ENCODE results near the gene RBM19. TPM values are rescaled to one million over a fixed set of nuclear protein-coding genes. Genes with fewer than 3 reads are reported as not detected.

Gene RBM19
- total and polyA plus RNA-seq, 2 donors (not counting 3 experiments of a cell fraction or from before 2014, with no cell fraction given): 13.2 to 34.4 TPM

DNA sequence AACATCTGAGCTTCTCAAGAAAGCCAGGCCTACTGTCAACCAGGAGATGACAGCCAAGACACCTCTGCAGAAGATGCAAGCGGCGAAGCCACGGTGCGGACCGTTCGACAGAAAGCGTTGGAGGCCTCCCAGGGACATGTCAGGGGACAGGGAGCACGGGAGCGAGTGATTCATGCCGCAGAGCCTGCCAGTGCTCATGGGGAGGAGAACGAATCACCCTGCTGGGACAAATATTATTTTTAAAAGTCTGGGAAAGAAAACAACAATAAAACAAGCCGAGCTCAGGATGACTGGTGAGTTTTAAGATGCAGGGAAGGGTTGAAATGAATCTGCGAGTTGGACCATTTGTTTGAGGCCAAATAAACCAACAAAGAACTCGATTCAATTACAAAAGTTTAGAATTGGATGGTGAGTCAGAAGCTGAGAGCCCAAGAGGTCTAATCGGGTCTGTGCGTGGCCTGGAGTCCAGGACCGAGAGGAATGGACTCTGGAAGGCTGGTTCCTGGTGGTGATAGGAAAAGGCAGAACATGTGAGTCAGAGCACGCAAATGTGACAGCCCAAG, 91.0 kb downstream of the RBM19 start:
- DNase-seq (ENCODE audit: low read depth, low spot score) (no peak), FAIRE-seq (no peak)
- Histone ChIP-seq H3K27me3 (ENCODE audit: control insufficient read depth in 2 of 2, insufficient read depth in 2 of 2, low read length in 2 of 2) (no peaks in the 10 kb centered on the region), H2AFZ (ENCODE audit: low read depth, low read length) (no peak overlapping the region), H3K9me1 (replicated peaks; ENCODE audit: control insufficient read depth, extremely low read depth, insufficient read depth, low read length) (no peaks in the 10 kb centered on the region), H3K4me3 (replicated peaks in 1 of 3; ENCODE audit: insufficient read depth in 1 of 3, low read depth in 1 of 3, low read length in 3 of 3) (no peak overlapping the region), H3K79me2 (ENCODE audit: control insufficient read depth, insufficient read depth, low read length) (no peaks in the 10 kb centered on the region), H4K20me1 (replicated peaks; ENCODE audit: control insufficient read depth, extremely low read depth, insufficient read depth, low read length) (no peaks in the 10 kb centered on the region), H3K4me2 (ENCODE audit: insufficient read depth, low read length) (no peak overlapping the region), H3K4me1 (ENCODE audit: control insufficient read depth, extremely low read depth, insufficient read depth, low read length) (no peaks in the 10 kb centered on the region), H3K36me3 (ENCODE audit: control insufficient read depth in 2 of 2, extremely low read depth in 1 of 2, insufficient read depth in 2 of 2, low read length in 2 of 2) (no peaks in the 10 kb centered on the region), H3K9me3 (replicated peaks; ENCODE audit: control insufficient read depth, insufficient read depth, low read length) (no peaks in the 10 kb centered on the region), H3K27ac (ENCODE audit: insufficient read depth, low read depth, low read length) (no peak overlapping the region), H3K9ac (replicated peaks; ENCODE audit: extremely low read depth, insufficient read depth, low read length) (no peak overlapping the region)
- POLR2A ChIA-PET: no interaction called here
- BruUV-seq (replicated peaks): no TSS peak
- intact Hi-C loops (cut with micrococcal nuclease) (no loop called here), dilution Hi-C loops (cut with MboI; ENCODE audit: extremely low pct_ligation_motif_present, low sequenced_read_pairs) (no loop called here)
- CTCF ChIA-PET: interaction anchor here (1.0 kb wide), 1 partner anchor 413 kb away, joined by 4 read pairs; no protein-coding TSS in a partner anchor
- TF ChIP-seq, protein P1, sequence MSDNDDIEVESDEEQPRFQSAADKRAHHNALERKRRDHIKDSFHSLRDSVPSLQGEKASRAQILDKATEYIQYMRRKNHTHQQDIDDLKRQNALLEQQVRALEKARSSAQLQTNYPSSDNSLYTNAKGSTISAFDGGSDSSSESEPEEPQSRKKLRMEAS (IDR thresholded peaks at IDR 0.05; ENCODE audit: insufficient read depth, insufficient read length): no peak
- no peak for TF ChIP-seq POLR2AphosphoS5 (IDR thresholded peaks at IDR 0.05; ENCODE audit: insufficient read depth, low read depth, low read length)

- no peaks in the 10 kb centered on the region for H3K79me2 ChIP-seq (ENCODE audit: control insufficient read depth, insufficient read depth, low read length)
- no peak overlapping the region for H3K27ac ChIP-seq (ENCODE audit: insufficient read depth, low read depth, low read length)
- ChIA-PET POLR2A (no interaction called here), CTCF (interaction anchor here (1.0 kb wide), 1 partner anchor 412 kb away, joined by 4 read pairs; no protein-coding TSS in a partner anchor)
- no TSS peak for BruUV-seq (replicated peaks)
- no peaks in the 10 kb centered on the region for H3K36me3 ChIP-seq (ENCODE audit: control insufficient read depth in 2 of 2, extremely low read depth in 1 of 2, insufficient read depth in 2 of 2, low read length in 2 of 2)
- no peaks in the 10 kb centered on the region for H3K4me1 ChIP-seq (ENCODE audit: control insufficient read depth, extremely low read depth, insufficient read depth, low read length)
- H4K20me1 ChIP-seq (replicated peaks; ENCODE audit: control insufficient read depth, extremely low read depth, insufficient read depth, low read length): no peaks in the 10 kb centered on the region
- no peak for TF ChIP-seq GATA2 (IDR thresholded peaks at IDR 0.05; ENCODE audit: insufficient read depth, insufficient read length, low read depth, low read length)
- no peak for TF ChIP-seq FOS (IDR thresholded peaks at IDR 0.05; ENCODE audit: borderline replicate concordance, insufficient read depth, low read length)
- no peak for TF ChIP-seq POLR2A (IDR thresholded peaks at IDR 0.05; ENCODE audit: low read depth, low read length)
- TF ChIP-seq, protein P1 (IDR thresholded peaks at IDR 0.05; ENCODE audit: insufficient read depth, insufficient read length): no peak
- no peak for TF ChIP-seq POLR2AphosphoS5 (IDR thresholded peaks at IDR 0.05; ENCODE audit: insufficient read depth, low read depth, low read length)
- no peak for TF ChIP-seq CTCF (IDR thresholded peaks at IDR 0.05; ENCODE audit: extremely low read depth in 1 of 2, insufficient read depth in 1 of 2, low read depth in 1 of 2, low read length in 2 of 2)
- TF ChIP-seq MYC (IDR thresholded peaks at IDR 0.05; ENCODE audit: low read depth, low read length): no peak
- intact Hi-C loops (cut with micrococcal nuclease) (no loop called here), dilution Hi-C loops (cut with MboI; ENCODE audit: extremely low pct_ligation_motif_present, low sequenced_read_pairs) (no loop called here)
- H3K9ac ChIP-seq (replicated peaks; ENCODE audit: extremely low read depth, insufficient read depth, low read length): no peak overlapping the region
- no peaks in the 10 kb centered on the region for H3K9me3 ChIP-seq (replicated peaks; ENCODE audit: control insufficient read depth, insufficient read depth, low read length)
- no peaks in the 10 kb centered on the region for H3K27me3 ChIP-seq (ENCODE audit: control insufficient read depth in 2 of 2, insufficient read depth in 2 of 2, low read length in 2 of 2)
- H3K4me3 ChIP-seq (replicated peaks in 1 of 3; ENCODE audit: insufficient read depth in 1 of 3, low read depth in 1 of 3, low read length in 3 of 3): no peak overlapping the region
- H2AFZ ChIP-seq (ENCODE audit: low read depth, low read length): no peak overlapping the region
- no peaks in the 10 kb centered on the region for H3K9me1 ChIP-seq (replicated peaks; ENCODE audit: control insufficient read depth, extremely low read depth, insufficient read depth, low read length)
- no peak for FAIRE-seq
- DNase-seq (ENCODE audit: low read depth, low spot score): no peak
- no peak overlapping the region for H3K4me2 ChIP-seq (ENCODE audit: insufficient read depth, low read length)
Observed at GRCh38 chr12:113874326-113874725, 91.8 kb downstream of the RBM19 start.

All from endothelial cell of umbilical vein (primary cell).